Erythroblast (primary cell): ENCODE measurements around the gene ANKRD33B.

Experiments
- DNase-seq, 2 experiments: peaks; one replicate each; lab custom pipeline; 2025; lab: John Stamatoyannopoulos, UW
- GATA1 ChIP-seq: IDR thresholded peaks from 2 replicates; pipeline ENCODE4 v1.6.1; 2011; ENCODE audit warnings: low read depth, mild to moderate bottlenecking, control low read depth, low read length, moderate library complexity
- POLR2A ChIP-seq: IDR thresholded peaks from 2 replicates; pipeline ENCODE4 v1.6.1; 2011; ENCODE audit warnings: mild to moderate bottlenecking, low read length

Gene ANKRD33B

DNA sequence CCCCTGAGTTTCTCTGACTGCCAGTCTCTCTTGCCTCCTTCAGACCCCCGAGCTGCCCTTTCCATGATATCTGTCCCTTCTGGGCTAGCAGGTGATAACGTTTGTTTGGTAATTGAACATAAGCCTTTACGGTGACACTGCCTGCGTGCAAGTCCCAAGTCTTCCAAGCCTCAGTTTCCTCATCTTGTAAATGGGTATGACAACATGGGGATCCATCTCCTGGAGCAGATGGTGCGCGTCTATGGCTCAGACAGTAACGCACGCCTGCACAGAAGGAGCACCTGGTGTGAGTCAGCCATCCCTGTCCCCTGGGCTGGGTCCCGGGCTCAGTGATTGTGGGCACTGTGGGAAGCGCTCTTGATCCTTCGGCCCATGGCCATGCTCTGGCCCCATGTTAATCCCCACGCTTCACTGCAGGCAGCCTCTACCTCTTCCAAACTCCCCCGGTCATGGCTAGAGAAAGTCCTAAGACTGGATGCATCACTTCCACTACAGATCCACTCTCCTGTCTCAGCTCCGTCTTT, 111.4 kb downstream of the ANKRD33B start:
- no peak for DNase-seq
- TF ChIP-seq POLR2A (no peak), GATA1 (no peak)

DNA sequence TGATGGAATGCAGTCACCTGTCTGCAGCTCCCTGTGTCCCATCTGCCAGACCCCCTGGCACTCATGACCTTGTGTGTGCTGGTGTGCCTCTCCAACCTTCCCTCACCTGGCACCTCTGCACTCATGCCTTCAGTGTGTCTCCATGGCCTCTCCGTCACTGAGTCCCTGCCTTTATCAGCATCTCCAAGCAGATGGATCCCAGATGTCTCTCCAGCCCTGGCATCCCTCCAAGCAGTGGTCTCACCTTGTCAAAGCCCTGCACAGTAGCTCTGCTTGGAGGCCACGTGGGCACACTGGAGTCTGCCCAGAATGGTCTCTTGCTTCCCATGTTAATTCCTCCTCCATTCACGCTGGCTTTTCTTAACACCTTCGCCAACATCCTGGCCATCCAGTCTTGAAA, 112.4 kb downstream of the ANKRD33B start:
- no peak for DNase-seq
- TF ChIP-seq GATA1 (no peak), POLR2A (no peak)

GRCh38 chr5:10676946-10677345, 113.1 kb downstream of the ANKRD33B start:
- no peak for TF ChIP-seq POLR2A
- no peak for TF ChIP-seq GATA1
- DNase-seq = no peak

- TF ChIP-seq GATA1 (no peak), POLR2A (no peak)
- no peak for DNase-seq
Measured at GRCh38 chr5:10677533-10677932, 113.7 kb downstream of the ANKRD33B start.

GRCh38 chr5:10678244-10678643, 114.4 kb downstream of the ANKRD33B start:
- TF ChIP-seq GATA1 = no peak
- no peak for TF ChIP-seq POLR2A
- DNase-seq = no peak

GRCh38 chr5:10679336-10679988, 115.6 kb downstream of the ANKRD33B start:
- DNase-seq = no peak
- TF ChIP-seq GATA1 (no peak), POLR2A (no peak)

DNA sequence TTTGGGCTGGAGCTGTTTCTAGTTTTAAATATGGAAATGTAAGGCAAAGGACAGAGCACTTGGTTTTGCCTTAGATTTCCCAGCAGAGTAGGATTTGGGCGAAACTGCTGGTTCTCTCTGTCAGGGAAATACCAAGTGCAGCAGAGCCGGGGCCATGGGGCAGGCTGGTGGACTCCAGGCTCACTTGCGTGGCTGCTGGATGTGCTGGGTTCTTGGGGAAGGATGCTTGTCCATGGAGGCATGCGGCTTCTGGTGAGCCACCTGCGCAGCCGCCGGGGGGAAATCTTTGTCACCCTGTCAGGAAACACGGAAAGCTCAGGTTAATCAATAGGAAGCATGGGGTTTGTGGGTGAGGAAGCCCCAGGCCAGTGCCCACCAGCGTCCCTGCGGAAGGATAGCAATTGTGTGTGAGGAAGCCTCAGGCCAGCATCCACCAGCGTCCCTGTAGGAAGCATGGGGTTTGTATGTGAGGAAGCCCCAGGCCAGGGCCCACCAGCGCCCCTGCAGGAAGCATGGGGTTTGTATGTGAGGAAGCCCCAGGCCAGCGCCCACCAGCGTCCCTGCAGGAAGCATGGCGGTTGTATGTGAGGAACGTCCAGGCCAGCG, 117.1 kb downstream of the ANKRD33B start:
- no peak for DNase-seq
- TF ChIP-seq GATA1 (no peak), POLR2A (no peak)

DNA sequence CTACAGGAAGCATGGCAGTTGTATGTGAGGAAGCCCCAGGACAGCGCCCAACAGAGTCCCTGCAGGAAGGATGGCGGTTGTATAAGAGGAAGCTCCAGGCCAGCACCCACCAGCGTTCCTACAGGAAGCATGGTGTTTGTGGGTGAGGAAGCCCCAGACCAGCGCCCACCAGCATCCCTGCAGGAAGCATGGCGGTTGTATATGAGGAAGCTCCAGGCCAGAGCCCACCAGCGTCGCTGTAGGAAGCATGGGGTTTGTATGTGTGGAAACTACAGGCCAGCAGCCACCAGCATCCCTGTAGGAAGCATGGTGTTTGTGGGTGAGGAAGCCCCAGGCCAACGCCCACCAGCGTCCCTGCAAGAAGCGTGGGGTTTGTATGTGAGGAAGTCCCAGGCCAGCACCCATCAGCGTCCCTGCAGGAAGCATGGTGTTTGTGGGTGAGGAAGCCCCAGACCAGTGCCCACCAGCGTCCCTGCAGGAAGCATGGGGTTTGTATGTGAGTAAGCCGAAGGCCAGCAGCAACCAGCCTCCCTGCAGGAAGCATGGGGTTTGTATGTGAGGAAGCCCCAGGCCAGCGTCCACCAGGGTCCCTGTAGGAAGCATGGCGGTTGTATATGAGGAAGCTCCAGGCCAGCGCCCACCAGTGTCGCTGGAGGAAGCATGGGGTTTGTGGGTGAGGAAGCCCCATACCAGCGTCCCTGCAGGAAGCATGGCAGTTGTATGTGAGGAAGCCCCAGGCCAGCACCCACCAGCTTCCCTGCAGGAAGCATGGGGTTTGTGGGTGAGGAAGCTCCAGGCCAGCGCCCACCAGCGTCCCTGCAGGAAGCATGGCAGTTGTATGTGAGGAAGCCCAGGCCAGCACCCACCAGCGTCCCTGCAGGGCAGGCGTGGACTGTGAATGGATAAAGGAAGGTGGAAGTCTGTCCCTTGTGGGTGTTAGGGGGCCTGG, 118.1 kb downstream of the ANKRD33B start:
- TF ChIP-seq GATA1 (no peak), POLR2A (no peak)
- no peak for DNase-seq

GRCh38 chr5:10682801-10683525, 119.1 kb downstream of the ANKRD33B start:
- no peak for DNase-seq
- TF ChIP-seq GATA1 = no peak
- TF ChIP-seq POLR2A = no peak

- no peak for TF ChIP-seq GATA1
- TF ChIP-seq POLR2A = no peak
- DNase-seq = no peak
Measured at GRCh38 chr5:10684303-10685086, 120.6 kb downstream of the ANKRD33B start.

DNA sequence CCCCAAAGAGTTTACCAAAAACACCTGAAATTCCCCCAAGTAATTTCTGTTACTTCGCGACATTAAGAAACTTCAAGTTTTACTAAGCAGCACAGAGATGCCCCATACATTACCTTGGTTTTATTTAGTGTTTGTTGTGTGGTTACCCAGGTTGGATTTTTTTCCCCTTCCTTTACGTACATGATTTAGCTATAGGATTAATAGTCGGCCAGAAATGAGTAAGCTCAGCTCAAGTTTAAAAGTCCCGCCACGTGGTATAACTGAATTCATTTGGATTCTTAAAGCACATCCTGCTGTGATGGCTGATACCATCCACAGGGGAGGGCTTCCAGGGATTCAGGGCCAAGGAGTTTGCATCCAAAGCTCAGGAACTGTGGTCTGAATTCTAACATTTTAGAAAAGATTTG, 121.2 kb downstream of the ANKRD33B start:
- DNase-seq = no peak
- TF ChIP-seq POLR2A (no peak), GATA1 (no peak)

DNA sequence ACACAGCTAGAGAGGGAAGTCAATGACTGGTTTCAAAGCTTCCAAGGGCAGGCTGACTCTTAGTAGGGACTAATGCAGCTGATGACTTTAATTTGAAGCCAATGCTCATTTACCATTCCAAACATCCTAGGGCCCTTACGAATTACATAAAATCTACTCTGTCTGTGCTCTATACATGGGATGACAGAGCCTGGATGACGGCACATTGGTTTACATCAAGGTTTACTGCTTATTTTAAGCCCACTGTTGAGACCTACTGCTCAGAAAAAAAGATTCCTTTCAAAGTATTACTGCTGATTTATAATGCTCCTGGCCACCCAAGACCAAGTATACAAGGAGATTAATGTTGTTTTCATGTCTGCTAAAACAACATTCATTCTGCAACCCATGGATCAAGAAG, 123.0 kb downstream of the ANKRD33B start:
- DNase-seq = no peak
- no peak for TF ChIP-seq POLR2A
- no peak for TF ChIP-seq GATA1
